HTERT RPE-1 (cell line): ENCODE results near the gene RORC.
"Not testable (repeated sequence)": the region's sequence is repeated elsewhere in the genome, so short reads cannot be mapped to it uniquely, and the experiment has no call there.

Experiments
- in situ Hi-C: fragments of 300-500 bp; cut with MboI; formaldehyde crosslinking; loops from 4 replicates; pipeline ENCODE4 v1.14.3; 2020; ENCODE audit warnings: low sequenced_read_pairs

The RORC gene

GRCh38 chr1:151776665-151777062, 54.9 kb downstream of the RORC start:
- in situ Hi-C loops: no loop called here

- in situ Hi-C loops: no loop called here
These were observed 55.5 kb downstream of the RORC start for GRCh38 chr1:151775894-151776664.

- in situ Hi-C loops: no loop called here
These were observed 57.2 kb downstream of the RORC start for GRCh38 chr1:151774256-151774922.

GRCh38 chr1:151773702-151774101, 57.9 kb downstream of the RORC start:
- in situ Hi-C loops: no loop called here

GRCh38 chr1:151769270-151769669, 62.3 kb downstream of the RORC start:
- in situ Hi-C loops: not testable (repeated sequence)

GRCh38 chr1:151768351-151769066, 63.1 kb downstream of the RORC start:
- in situ Hi-C loops: not testable (repeated sequence)

GRCh38 chr1:151763990-151764389, 67.6 kb downstream of the RORC start:
- in situ Hi-C loops: no loop called here

GRCh38 chr1:151762941-151763921, 68.4 kb downstream of the RORC start, which contains the start of gene MRPL9:
Gene MRPL9, minus strand, starts transcription at chr1:151763496. Its CDS starts 17 bp downstream, at chr1:151763479.
- in situ Hi-C loops: no loop called here

GRCh38 chr1:151760597-151761385, 70.8 kb downstream of the RORC start:
- in situ Hi-C loops: no loop called here

GRCh38 chr1:151759241-151759640, 72.4 kb downstream of the RORC start:
- in situ Hi-C loops: no loop called here

GRCh38 chr1:151756291-151756690, 75.3 kb downstream of the RORC start:
- in situ Hi-C loops: no loop called here
